SK-N-SH treated with all-trans-retinoic acid at 6 μM for 48 hours (cell line): ENCODE results near the gene PLCZ1.

Experiments used
- ATAC-seq: fragments of 200-7000 bp; cut with Tn5 transposase; 3 replicates; pipeline ENCODE4 v1.9.1; 2020; ENCODE audit warnings: mild to moderate bottlenecking, moderate library complexity
- ARNTL ChIP-seq: fragments of 450-650 bp; formaldehyde crosslinking; IDR thresholded peaks from 2 replicates; pipeline ENCODE4 v1.5.0; 2020; ENCODE audit warnings: low read depth, mild to moderate bottlenecking, moderate library complexity, borderline replicate concordance
- BACH2 ChIP-seq: fragments of 250-450 bp; sonication (Bioruptor Pico); IDR thresholded peaks from 2 replicates; pipeline ENCODE4 v1.9.0; 2021; ENCODE audit warnings: mild to moderate bottlenecking, borderline replicate concordance
- CREB5 ChIP-seq: fragments of 250-450 bp; sonication (Bioruptor Pico); IDR thresholded peaks from 2 replicates; pipeline ENCODE4 v1.5.1; 2020; ENCODE audit warnings: low read depth, mild to moderate bottlenecking, moderate library complexity
- CSDC2 ChIP-seq: fragments of 250-450 bp; sonication (Bioruptor Pico); IDR thresholded peaks from 2 replicates; pipeline ENCODE4 v1.5.0; 2020; ENCODE audit warnings: mild to moderate bottlenecking, moderate library complexity
- CSRNP3 ChIP-seq: fragments of 250-450 bp; sonication (Bioruptor Pico); IDR thresholded peaks from 2 replicates; pipeline ENCODE4 v1.5.1; 2021; ENCODE audit warnings: mild to moderate bottlenecking, moderate library complexity
- ESRRG ChIP-seq: fragments of 250-450 bp; sonication (Bioruptor Pico); IDR thresholded peaks from 2 replicates; pipeline ENCODE4 v1.6.1; 2021; ENCODE audit warnings: mild to moderate bottlenecking
- GLIS3 ChIP-seq: fragments of 250-450 bp; sonication (Bioruptor Pico); IDR thresholded peaks from 2 replicates; pipeline ENCODE4 v1.5.0; 2020; ENCODE audit warnings: mild to moderate bottlenecking, moderate library complexity
- ISL1 ChIP-seq: fragments of 250-450 bp; sonication (Bioruptor Pico); IDR thresholded peaks from 2 replicates; pipeline ENCODE4 v2.1.2; 2022; ENCODE audit warnings: mild to moderate bottlenecking, moderate library complexity
- OSR1 ChIP-seq: fragments of 250-450 bp; sonication (Bioruptor Pico); IDR thresholded peaks from 2 replicates; pipeline ENCODE4 v1.8.0; 2022; ENCODE audit warnings: moderate library complexity, mild to moderate bottlenecking, inconsistent platforms
- PPARA ChIP-seq: fragments of 250-450 bp; sonication (Bioruptor Pico); IDR thresholded peaks from 2 replicates; pipeline ENCODE4 v1.5.0; 2020; ENCODE audit warnings: mild to moderate bottlenecking, borderline replicate concordance
- RARB ChIP-seq: fragments of 250-450 bp; sonication (Bioruptor Pico); IDR thresholded peaks from 2 replicates; pipeline ENCODE4 v1.8.0; 2021; ENCODE audit warnings: mild to moderate bottlenecking, moderate library complexity
- SNAI2 ChIP-seq: fragments of 250-450 bp; sonication (Bioruptor Pico); IDR thresholded peaks from 2 replicates; pipeline ENCODE4 v1.5.0; 2020; ENCODE audit warnings: mild to moderate bottlenecking, moderate library complexity
- TCF4 ChIP-seq: fragments of 250-450 bp; sonication (Bioruptor Pico); IDR thresholded peaks from 2 replicates; pipeline ENCODE4 v1.8.0; 2021; ENCODE audit warnings: mild to moderate bottlenecking, moderate library complexity, borderline replicate concordance
- TOX ChIP-seq: fragments of 250-450 bp; sonication (Bioruptor Pico); IDR thresholded peaks from 2 replicates; pipeline ENCODE4 v1.8.0; 2021; ENCODE audit warnings: mild to moderate bottlenecking, moderate library complexity, borderline replicate concordance
- ZC3H10 ChIP-seq: fragments of 250-450 bp; sonication (Bioruptor Pico); IDR thresholded peaks from 2 replicates; pipeline ENCODE4 v1.5.1; 2021; ENCODE audit warnings: mild to moderate bottlenecking, moderate library complexity
- ZFP3 ChIP-seq: fragments of 250-450 bp; sonication (Bioruptor Pico); IDR thresholded peaks from 2 replicates; pipeline ENCODE4 v1.5.0; 2020; ENCODE audit warnings: mild to moderate bottlenecking, moderate library complexity
- ZFP30 ChIP-seq: fragments of 450-650 bp; formaldehyde crosslinking; IDR thresholded peaks from 2 replicates; pipeline ENCODE4 v1.5.0; 2022; ENCODE audit warnings: mild to moderate bottlenecking, moderate library complexity
- ZNF565 ChIP-seq: fragments of 450-650 bp; formaldehyde crosslinking; conservative IDR thresholded peaks from 2 replicates; pipeline ENCODE4 v1.5.0; 2020; ENCODE audit warnings: low read depth, mild to moderate bottlenecking, moderate library complexity
- ZNF70 ChIP-seq: fragments of 450-650 bp; formaldehyde crosslinking; IDR thresholded peaks from 2 replicates; pipeline ENCODE4 v1.5.0; 2020; ENCODE audit warnings: mild to moderate bottlenecking, moderate library complexity
- TF ChIP-seq, protein P1 (sequence below): fragments of 250-450 bp; sonication (Bioruptor Pico); IDR thresholded peaks from 2 replicates; pipeline ENCODE4 v1.8.0; 2020; ENCODE audit warnings: mild to moderate bottlenecking, moderate library complexity, borderline replicate concordance
- TF ChIP-seq, protein P2 (sequence below): fragments of 250-450 bp; sonication (Bioruptor Pico); IDR thresholded peaks from 2 replicates; pipeline ENCODE4 v1.8.0; 2021; ENCODE audit warnings: low read depth, mild to moderate bottlenecking, moderate library complexity, borderline replicate concordance

PLCZ1 gene

DNA sequence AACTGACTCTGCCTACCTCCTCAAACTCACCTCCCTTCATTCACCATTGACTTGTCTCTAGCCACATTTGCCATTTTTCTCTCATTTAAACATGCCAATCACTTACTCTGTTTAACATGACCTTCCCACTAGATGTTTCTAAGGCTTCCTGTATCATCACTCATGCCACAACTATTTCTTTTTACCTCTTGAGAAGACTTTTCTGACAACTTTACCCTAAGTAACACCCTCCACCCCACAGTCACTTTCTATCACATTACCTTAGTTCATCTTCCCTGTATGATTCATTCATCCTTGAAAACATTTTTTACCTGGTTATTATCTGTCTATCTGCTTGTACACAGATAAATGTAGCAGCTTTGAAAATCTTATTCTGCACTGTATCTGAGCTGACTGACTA lies 19.4 kb downstream of the PLCZ1 start (continued):
- TF ChIP-seq CREB5 (CRISPR knock-in tag): no peak

- ATAC-seq: no peak
- TF ChIP-seq GLIS3 (CRISPR knock-in tag): no peak
- no peak for TF ChIP-seq CSRNP3 (CRISPR knock-in tag)
- no peak for TF ChIP-seq ZNF70 (CRISPR knock-in tag)
- no peak for TF ChIP-seq OSR1 (CRISPR knock-in tag)
- TF ChIP-seq BACH2 (CRISPR knock-in tag): no peak
- TF ChIP-seq ISL1: no peak
- TF ChIP-seq ZC3H10 (CRISPR knock-in tag): no peak
- TF ChIP-seq TOX (CRISPR knock-in tag): no peak
- no peak for TF ChIP-seq ZFP3
- no peak for TF ChIP-seq PPARA (CRISPR knock-in tag)
- no peak for TF ChIP-seq ZNF565 (CRISPR knock-in tag)
- TF ChIP-seq RARB (CRISPR knock-in tag): no peak
- TF ChIP-seq ARNTL: no peak
- TF ChIP-seq ZFP30 (CRISPR knock-in tag): no peak
- TF ChIP-seq, protein P1, sequence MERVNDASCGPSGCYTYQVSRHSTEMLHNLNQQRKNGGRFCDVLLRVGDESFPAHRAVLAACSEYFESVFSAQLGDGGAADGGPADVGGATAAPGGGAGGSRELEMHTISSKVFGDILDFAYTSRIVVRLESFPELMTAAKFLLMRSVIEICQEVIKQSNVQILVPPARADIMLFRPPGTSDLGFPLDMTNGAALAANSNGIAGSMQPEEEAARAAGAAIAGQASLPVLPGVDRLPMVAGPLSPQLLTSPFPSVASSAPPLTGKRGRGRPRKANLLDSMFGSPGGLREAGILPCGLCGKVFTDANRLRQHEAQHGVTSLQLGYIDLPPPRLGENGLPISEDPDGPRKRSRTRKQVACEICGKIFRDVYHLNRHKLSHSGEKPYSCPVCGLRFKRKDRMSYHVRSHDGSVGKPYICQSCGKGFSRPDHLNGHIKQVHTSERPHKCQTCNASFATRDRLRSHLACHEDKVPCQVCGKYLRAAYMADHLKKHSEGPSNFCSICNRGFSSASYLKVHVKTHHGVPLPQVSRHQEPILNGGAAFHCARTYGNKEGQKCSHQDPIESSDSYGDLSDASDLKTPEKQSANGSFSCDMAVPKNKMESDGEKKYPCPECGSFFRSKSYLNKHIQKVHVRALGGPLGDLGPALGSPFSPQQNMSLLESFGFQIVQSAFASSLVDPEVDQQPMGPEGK (CRISPR knock-in tag): no peak
- TF ChIP-seq CSDC2 (CRISPR knock-in tag): no peak
These were observed 21.6 kb downstream of the PLCZ1 start for GRCh38 chr12:18716236-18716635.

DNA sequence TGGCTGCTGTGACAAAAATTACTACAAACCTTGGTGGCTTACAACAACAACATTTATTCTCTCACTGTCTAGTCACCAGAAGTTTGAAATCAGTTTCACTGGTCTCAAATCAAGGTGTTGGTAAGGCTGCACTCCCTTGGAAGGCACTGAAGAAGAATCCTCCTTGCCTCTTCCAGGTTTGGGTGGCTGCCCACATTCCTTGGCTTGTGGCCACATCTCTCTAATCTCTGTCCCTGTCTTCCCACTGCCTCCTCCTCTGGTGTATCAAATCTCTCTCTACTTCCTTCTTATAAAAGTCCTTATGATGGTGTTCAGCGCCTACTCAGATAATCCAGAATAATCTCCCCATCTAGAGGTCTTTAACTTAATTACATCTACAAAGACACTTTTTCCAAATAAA lies 31.0 kb downstream of the PLCZ1 start:
- ATAC-seq: no peak
- TF ChIP-seq RARB (CRISPR knock-in tag): no peak
- no peak for TF ChIP-seq ARNTL
- TF ChIP-seq, protein P1 (CRISPR knock-in tag): no peak
- TF ChIP-seq SNAI2 (CRISPR knock-in tag): no peak
- TF ChIP-seq ISL1: no peak
- TF ChIP-seq GLIS3 (CRISPR knock-in tag): no peak
- no peak for TF ChIP-seq ESRRG
- TF ChIP-seq, protein P2, sequence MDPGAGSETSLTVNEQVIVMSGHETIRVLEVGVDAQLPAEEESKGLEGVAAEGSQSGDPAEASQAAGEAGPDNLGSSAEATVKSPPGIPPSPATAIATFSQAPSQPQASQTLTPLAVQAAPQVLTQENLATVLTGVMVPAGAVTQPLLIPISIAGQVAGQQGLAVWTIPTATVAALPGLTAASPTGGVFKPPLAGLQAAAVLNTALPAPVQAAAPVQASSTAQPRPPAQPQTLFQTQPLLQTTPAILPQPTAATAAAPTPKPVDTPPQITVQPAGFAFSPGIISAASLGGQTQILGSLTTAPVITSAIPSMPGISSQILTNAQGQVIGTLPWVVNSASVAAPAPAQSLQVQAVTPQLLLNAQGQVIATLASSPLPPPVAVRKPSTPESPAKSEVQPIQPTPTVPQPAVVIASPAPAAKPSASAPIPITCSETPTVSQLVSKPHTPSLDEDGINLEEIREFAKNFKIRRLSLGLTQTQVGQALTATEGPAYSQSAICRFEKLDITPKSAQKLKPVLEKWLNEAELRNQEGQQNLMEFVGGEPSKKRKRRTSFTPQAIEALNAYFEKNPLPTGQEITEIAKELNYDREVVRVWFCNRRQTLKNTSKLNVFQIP (CRISPR knock-in tag): no peak
- TF ChIP-seq OSR1 (CRISPR knock-in tag): no peak
- TF ChIP-seq CSRNP3 (CRISPR knock-in tag): no peak
- TF ChIP-seq, all 23 proteins: peak for 0

- no peak for ATAC-seq
- TF ChIP-seq TCF4 (CRISPR knock-in tag) (no peak), RARB (CRISPR knock-in tag) (no peak), BACH2 (CRISPR knock-in tag) (no peak), ESRRG (no peak), CREB5 (CRISPR knock-in tag) (no peak), CSDC2 (CRISPR knock-in tag) (no peak), OSR1 (CRISPR knock-in tag) (no peak), ARNTL (no peak)
- TF ChIP-seq, protein P2 (CRISPR knock-in tag): no peak
- TF ChIP-seq, protein P1 (CRISPR knock-in tag): no peak
These were observed 33.9 kb downstream of the PLCZ1 start for GRCh38 chr12:18703911-18704310.
